SK-N-MC (cell line): Measurements from ENCODE around the gene DNAJC2.

ENCODE experiments used
- EZH2 ChIP-seq: fragments of 200-600 bp; sonication (generic); IDR thresholded peaks from one replicate; pipeline ENCODE4 v1.6.1; 2017; ENCODE audit warnings: antibody characterized with exemption
- POLR2AphosphoS5 ChIP-seq: IDR thresholded peaks from 2 replicates; pipeline ENCODE4 v1.6.1; 2012; ENCODE audit warnings: mild to moderate bottlenecking, low read depth, low read length, borderline replicate concordance

- TF ChIP-seq EZH2 (no peak), POLR2AphosphoS5 (no peak)
Observed at GRCh38 chr7:103293526-103293925, 51.0 kb downstream of the DNAJC2 start.
